ENCODE data around the gene PROX1.

DNA sequence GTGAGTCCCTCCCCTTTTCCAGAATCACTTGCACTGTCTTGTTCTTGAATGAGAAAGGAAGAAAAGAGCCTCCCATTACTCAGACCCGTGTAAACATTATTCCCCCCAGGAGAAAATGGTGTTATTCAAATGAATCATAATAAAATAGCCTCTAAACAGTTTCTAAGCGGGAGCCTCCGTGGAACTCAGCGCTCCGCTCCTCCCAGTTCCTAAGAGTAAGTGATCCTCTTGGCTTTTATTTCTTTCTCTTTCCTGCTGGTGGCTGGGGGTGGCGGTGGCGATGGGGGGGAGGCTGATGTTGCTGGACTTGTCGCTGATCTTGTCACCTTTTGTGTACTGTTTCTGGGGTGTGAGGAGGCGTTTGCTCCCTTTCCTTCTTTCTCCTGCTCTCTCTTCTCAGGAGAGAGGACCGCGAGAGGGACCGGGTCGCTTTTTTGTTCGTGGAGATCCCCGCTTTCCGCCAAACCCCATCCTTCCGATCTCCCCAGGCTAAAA is 781 bp downstream of the PROX1 start:
- TF ChIP-seq, protein P1, sequence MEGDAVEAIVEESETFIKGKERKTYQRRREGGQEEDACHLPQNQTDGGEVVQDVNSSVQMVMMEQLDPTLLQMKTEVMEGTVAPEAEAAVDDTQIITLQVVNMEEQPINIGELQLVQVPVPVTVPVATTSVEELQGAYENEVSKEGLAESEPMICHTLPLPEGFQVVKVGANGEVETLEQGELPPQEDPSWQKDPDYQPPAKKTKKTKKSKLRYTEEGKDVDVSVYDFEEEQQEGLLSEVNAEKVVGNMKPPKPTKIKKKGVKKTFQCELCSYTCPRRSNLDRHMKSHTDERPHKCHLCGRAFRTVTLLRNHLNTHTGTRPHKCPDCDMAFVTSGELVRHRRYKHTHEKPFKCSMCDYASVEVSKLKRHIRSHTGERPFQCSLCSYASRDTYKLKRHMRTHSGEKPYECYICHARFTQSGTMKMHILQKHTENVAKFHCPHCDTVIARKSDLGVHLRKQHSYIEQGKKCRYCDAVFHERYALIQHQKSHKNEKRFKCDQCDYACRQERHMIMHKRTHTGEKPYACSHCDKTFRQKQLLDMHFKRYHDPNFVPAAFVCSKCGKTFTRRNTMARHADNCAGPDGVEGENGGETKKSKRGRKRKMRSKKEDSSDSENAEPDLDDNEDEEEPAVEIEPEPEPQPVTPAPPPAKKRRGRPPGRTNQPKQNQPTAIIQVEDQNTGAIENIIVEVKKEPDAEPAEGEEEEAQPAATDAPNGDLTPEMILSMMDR (IDR thresholded peaks at IDR 0.05), result no peak
- TF ChIP-seq EZH2 (IDR thresholded peaks at IDR 0.05), result no peak
- no peak for TF ChIP-seq EZH2phosphoT487 (IDR thresholded peaks at IDR 0.05)

All from neural progenitor cell (in vitro differentiated cells).